Epithelial cell of proximal tubule (primary cell): ENCODE measurements around the gene PIEZO1. TPM values are rescaled to one million over a fixed set of nuclear protein-coding genes. Genes with fewer than 3 reads are reported as not detected.

ENCODE experiments used
- DNase-seq: peaks from one replicate; pipeline ENCODE4 v3.0.0-alpha.2; 2011; ENCODE audit warnings: low read depth
- H3K4me3 ChIP-seq: 2 replicates; pipeline ENCODE4 v1.5.1; 2011; ENCODE audit warnings: low read depth, mild to moderate bottlenecking, low read length
- CTCF ChIP-seq: conservative IDR thresholded peaks from 2 replicates; pipeline ENCODE4 v1.5.1; 2012; ENCODE audit warnings: low read depth, mild to moderate bottlenecking, low read length
- total RNA-seq: library from RNA; depleted of rRNA; stranded (reverse); fragments of >200 nt; gene quantifications from 2 replicates; pipeline ENCODE4 v1.2.3, GENCODE V29; 2015

PIEZO1 gene
- total RNA-seq, 1 donor from 2014 or later: 246 TPM

GRCh38 chr16:88779406-88780141 lies 5.4 kb downstream of the PIEZO1 start:
- TF ChIP-seq CTCF: no peak

GRCh38 chr16:88778541-88779065 lies 6.4 kb downstream of the PIEZO1 start:
- TF ChIP-seq CTCF: no peak
- no peak overlapping the region for H3K4me3 ChIP-seq
- no peak for DNase-seq

More at GRCh38 chr16:88779406-88780141, 5.4 kb downstream of the PIEZO1 start:
- no peak overlapping the region for H3K4me3 ChIP-seq
- DNase-seq: no peak

GRCh38 chr16:88778271-88778525 lies 6.8 kb downstream of the PIEZO1 start:
- no peak overlapping the region for H3K4me3 ChIP-seq
- no peak for DNase-seq
- TF ChIP-seq CTCF: no peak

- DNase-seq: no peak
- H3K4me3 ChIP-seq: no peak overlapping the region
- no peak for TF ChIP-seq CTCF
Observed at GRCh38 chr16:88777471-88778270, 7.3 kb downstream of the PIEZO1 start.

GRCh38 chr16:88775825-88776224 lies 9.2 kb downstream of the PIEZO1 start:
- H3K4me3 ChIP-seq: no peak overlapping the region
- no peak for DNase-seq
- TF ChIP-seq CTCF: no peak

GRCh38 chr16:88774544-88775393 lies 10.3 kb downstream of the PIEZO1 start:
- no peak for DNase-seq
- no peak overlapping the region for H3K4me3 ChIP-seq
- no peak for TF ChIP-seq CTCF
